Measurements from ENCODE around the gene ABHD10. TPM values are rescaled to one million over a fixed set of nuclear protein-coding genes. Genes with fewer than 3 reads are reported as not detected.

ABHD10 gene
- total RNA-seq, 1 donor from 2014 or later: 26.4 TPM

DNA sequence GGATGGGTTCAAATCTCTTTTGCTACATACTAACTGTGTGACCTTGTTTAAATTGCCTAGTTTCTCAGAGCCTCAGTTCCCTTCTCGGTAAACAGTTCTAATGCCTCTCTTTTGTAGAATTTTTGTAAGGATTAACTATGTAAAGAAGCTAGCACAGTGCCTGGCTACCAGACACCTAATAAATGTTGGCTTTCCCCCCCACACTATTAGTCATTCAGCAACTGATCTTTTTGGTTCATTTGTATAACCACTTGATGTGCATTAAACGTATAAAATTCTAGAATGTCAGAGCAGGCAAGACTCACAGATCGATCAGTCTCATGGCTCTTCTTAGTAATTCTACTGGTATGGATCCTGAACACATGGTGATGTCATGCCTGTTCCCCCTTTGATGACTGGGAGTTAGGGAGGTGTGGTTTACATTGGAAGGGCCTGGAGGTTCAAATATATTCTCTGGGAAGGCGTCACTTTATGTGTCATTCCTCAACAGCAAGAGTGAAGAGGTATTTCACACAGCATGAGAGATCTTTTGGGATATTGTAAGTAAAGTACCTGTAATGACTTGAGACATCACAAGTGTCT is 26.4 kb downstream of the ABHD10 start:
- Mint-ChIP-seq H3K4me3 (no peak overlapping the region), H3K9me3 (no peaks in the 10 kb centered on the region), H3K36me3 (no peaks in the 10 kb centered on the region), H3K4me1 (peaks cover 21% of the 10 kb centered on the region), H3K27me3 (ENCODE audit: low read depth) (peaks cover 9% of the 10 kb centered on the region), H3K27ac (no peak overlapping the region)
- no peak for TF ChIP-seq CTCF (IDR thresholded peaks at IDR 0.05; ENCODE audit: unreplicated experiment)
- no peak for DNase-seq (ENCODE audit: low spot score in 2 of 2, unreplicated experiment in 2 of 2)

GRCh38 chr3:112007633-112008032 is 28.8 kb downstream of the ABHD10 start:
- no peak overlapping the region for H3K4me3 Mint-ChIP-seq
- DNase-seq (ENCODE audit: low spot score in 2 of 2, unreplicated experiment in 2 of 2): no peak
- H3K4me1 Mint-ChIP-seq: peaks cover 27% of the 10 kb centered on the region
- no peaks in the 10 kb centered on the region for H3K36me3 Mint-ChIP-seq
- no peaks in the 10 kb centered on the region for H3K9me3 Mint-ChIP-seq
- peak overlapping the region; percentile 62 for H3K27ac Mint-ChIP-seq
- no peak for TF ChIP-seq CTCF (IDR thresholded peaks at IDR 0.05; ENCODE audit: unreplicated experiment)
- no peaks in the 10 kb centered on the region for H3K27me3 Mint-ChIP-seq (ENCODE audit: low read depth)

- H3K27ac Mint-ChIP-seq: no peak overlapping the region
- H3K9me3 Mint-ChIP-seq: no peaks in the 10 kb centered on the region
- H3K36me3 Mint-ChIP-seq: no peaks in the 10 kb centered on the region
- no peak overlapping the region for H3K4me3 Mint-ChIP-seq
- DNase-seq (ENCODE audit: low spot score in 2 of 2, unreplicated experiment in 2 of 2): no peak
- TF ChIP-seq CTCF (IDR thresholded peaks at IDR 0.05; ENCODE audit: unreplicated experiment): no peak
- no peaks in the 10 kb centered on the region for H3K27me3 Mint-ChIP-seq (ENCODE audit: low read depth)
- peaks cover 16% of the 10 kb centered on the region for H3K4me1 Mint-ChIP-seq
Measured at GRCh38 chr3:112009670-112010069, 30.8 kb downstream of the ABHD10 start.

DNA sequence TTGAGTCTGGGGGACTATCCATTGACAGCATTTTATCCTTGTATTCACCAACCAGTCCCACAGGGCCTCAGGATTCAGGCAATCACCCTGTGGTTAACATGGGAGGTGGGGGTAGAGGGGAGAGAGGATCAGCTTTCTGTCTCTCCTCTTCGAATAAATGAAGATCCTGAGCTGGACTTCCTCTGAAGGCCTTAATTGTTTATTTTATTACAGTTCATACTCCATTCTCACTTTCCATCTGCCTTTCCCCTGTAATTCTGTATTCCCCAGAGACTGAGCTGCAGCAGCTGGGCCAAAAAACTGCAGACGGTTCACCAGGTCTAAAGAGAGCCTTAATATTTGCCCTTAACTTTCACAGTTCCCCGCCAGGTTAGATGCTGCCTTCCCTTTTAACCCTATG is 31.8 kb downstream of the ABHD10 start:
- H3K27ac Mint-ChIP-seq: no peak overlapping the region
- H3K4me1 Mint-ChIP-seq: peaks cover 16% of the 10 kb centered on the region
- DNase-seq (ENCODE audit: low spot score in 2 of 2, unreplicated experiment in 2 of 2): no peak
- no peak for TF ChIP-seq CTCF (IDR thresholded peaks at IDR 0.05; ENCODE audit: unreplicated experiment)
- no peaks in the 10 kb centered on the region for H3K27me3 Mint-ChIP-seq (ENCODE audit: low read depth)
- H3K9me3 Mint-ChIP-seq: no peaks in the 10 kb centered on the region
- no peak overlapping the region for H3K4me3 Mint-ChIP-seq
- no peaks in the 10 kb centered on the region for H3K36me3 Mint-ChIP-seq

GRCh38 chr3:112011376-112011940 is 32.6 kb downstream of the ABHD10 start:
- TF ChIP-seq CTCF (IDR thresholded peaks at IDR 0.05; ENCODE audit: unreplicated experiment): no peak
- H3K27ac Mint-ChIP-seq: no peak overlapping the region
- no peaks in the 10 kb centered on the region for H3K9me3 Mint-ChIP-seq
- H3K36me3 Mint-ChIP-seq: no peaks in the 10 kb centered on the region
- H3K4me3 Mint-ChIP-seq: no peak overlapping the region
- H3K27me3 Mint-ChIP-seq (ENCODE audit: low read depth): no peaks in the 10 kb centered on the region
- peaks cover 16% of the 10 kb centered on the region for H3K4me1 Mint-ChIP-seq
- no peak for DNase-seq (ENCODE audit: low spot score in 2 of 2, unreplicated experiment in 2 of 2)
